Right lobe of liver (tissue), 4 donors: ENCODE results near the gene C2orf81.

Experiments
- POLR2A ChIP-seq: fragments of 450-650 bp; IDR thresholded peaks from one replicate; pipeline ENCODE4 v1.6.1; 2017; ENCODE audit warnings: antibody characterized with exemption, mild to moderate bottlenecking
- TF ChIP-seq, protein P1 (sequence below), 4 donors: fragments of 200-600 bp in 3 of 4; fragments of 450-650 bp in 1 of 4; IDR thresholded peaks; one replicate each; pipeline versions ENCODE4 v1.5.1 to v1.8.0; 2016 to 2022; ENCODE audit warnings: antibody characterized with exemption in 4 of 4, mild to moderate bottlenecking in 2 of 4
- donor health status: DM: no; HTN: no; CAD: no.
- donor health status: DM: no; HTN: no; CAD: no.
- donor health status: DM: no; HTN: yes; CAD: no.

DNA sequence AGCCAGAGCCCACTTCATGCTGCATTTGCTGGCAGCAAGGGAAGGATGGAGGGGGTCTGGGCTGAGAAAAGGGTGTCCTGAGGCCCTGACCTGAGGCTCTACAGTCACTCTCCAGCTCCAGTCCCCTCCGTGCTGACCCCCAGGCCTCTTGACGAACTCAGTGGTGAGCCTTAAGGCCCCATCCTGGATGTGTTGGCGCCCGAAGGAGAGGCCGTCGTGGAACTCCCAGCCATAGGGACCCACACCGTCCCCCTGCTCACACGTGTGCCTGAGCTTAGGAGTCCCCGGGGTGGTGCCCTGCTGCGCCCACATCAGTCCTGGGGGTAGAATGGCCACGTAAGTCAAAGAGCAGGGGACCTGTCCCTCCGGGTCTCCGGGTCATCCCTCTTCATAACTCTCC is 43.0 kb upstream of the C2orf81 start:
- TF ChIP-seq POLR2A, result no peak
- TF ChIP-seq, protein P1, sequence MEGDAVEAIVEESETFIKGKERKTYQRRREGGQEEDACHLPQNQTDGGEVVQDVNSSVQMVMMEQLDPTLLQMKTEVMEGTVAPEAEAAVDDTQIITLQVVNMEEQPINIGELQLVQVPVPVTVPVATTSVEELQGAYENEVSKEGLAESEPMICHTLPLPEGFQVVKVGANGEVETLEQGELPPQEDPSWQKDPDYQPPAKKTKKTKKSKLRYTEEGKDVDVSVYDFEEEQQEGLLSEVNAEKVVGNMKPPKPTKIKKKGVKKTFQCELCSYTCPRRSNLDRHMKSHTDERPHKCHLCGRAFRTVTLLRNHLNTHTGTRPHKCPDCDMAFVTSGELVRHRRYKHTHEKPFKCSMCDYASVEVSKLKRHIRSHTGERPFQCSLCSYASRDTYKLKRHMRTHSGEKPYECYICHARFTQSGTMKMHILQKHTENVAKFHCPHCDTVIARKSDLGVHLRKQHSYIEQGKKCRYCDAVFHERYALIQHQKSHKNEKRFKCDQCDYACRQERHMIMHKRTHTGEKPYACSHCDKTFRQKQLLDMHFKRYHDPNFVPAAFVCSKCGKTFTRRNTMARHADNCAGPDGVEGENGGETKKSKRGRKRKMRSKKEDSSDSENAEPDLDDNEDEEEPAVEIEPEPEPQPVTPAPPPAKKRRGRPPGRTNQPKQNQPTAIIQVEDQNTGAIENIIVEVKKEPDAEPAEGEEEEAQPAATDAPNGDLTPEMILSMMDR (IDR thresholded peaks at IDR 0.05), result no peak
